ENCODE data around the gene SCAMP4. TPM values are rescaled to one million over a fixed set of nuclear protein-coding genes. Genes with fewer than 3 reads are reported as not detected.
A peak's percentile ranks its signal among the peaks of the same experiment; 100 is the strongest.

Gene SCAMP4
- total RNA-seq, 3 donors from 2014 or later, result 41.4 to 66.6 (median 44.6) TPM

DNA sequence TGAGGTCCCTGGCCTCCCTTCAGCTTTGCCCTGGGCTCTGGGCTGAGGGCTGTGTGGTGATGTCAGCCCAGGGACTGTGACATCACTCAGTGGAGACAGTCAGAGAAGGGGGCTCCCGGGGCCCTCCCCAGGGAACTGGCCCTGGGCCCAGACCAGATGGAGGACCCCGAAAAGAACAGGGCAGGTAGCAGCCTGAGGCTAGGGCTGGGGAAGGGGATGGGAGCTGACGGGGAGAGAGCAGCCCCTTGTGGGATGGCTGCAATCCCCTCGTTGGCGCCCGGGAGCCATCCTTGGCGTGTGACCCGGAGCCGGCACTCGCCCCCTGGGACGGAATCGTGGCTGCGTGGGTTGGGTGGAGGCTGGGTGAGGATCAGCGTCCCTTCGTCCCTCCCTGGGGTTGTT is 49.3 kb downstream of the SCAMP4 start:
- no peaks in the 10 kb centered on the region for H3K9me3 ChIP-seq
- intact Hi-C loops (cut with DNase I; ENCODE audit: low total_unique reads), result no loop called here
- H3K4me3 ChIP-seq, result no peak overlapping the region
- H3K27me3 ChIP-seq, result no peaks in the 10 kb centered on the region
- no peaks in the 10 kb centered on the region for H3K36me3 ChIP-seq
- H3K27ac ChIP-seq, result no peak overlapping the region
- no peaks in the 10 kb centered on the region for H3K4me1 ChIP-seq
- TF ChIP-seq POLR2AphosphoS5 (IDR thresholded peaks at IDR 0.05) (no peak), POLR2A (IDR thresholded peaks at IDR 0.05) (no peak)
- TF ChIP-seq, protein P1, sequence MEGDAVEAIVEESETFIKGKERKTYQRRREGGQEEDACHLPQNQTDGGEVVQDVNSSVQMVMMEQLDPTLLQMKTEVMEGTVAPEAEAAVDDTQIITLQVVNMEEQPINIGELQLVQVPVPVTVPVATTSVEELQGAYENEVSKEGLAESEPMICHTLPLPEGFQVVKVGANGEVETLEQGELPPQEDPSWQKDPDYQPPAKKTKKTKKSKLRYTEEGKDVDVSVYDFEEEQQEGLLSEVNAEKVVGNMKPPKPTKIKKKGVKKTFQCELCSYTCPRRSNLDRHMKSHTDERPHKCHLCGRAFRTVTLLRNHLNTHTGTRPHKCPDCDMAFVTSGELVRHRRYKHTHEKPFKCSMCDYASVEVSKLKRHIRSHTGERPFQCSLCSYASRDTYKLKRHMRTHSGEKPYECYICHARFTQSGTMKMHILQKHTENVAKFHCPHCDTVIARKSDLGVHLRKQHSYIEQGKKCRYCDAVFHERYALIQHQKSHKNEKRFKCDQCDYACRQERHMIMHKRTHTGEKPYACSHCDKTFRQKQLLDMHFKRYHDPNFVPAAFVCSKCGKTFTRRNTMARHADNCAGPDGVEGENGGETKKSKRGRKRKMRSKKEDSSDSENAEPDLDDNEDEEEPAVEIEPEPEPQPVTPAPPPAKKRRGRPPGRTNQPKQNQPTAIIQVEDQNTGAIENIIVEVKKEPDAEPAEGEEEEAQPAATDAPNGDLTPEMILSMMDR (IDR thresholded peaks at IDR 0.05), result no peak
- no peak for DNase-seq (ENCODE audit: low spot score in 2 of 2)

DNA sequence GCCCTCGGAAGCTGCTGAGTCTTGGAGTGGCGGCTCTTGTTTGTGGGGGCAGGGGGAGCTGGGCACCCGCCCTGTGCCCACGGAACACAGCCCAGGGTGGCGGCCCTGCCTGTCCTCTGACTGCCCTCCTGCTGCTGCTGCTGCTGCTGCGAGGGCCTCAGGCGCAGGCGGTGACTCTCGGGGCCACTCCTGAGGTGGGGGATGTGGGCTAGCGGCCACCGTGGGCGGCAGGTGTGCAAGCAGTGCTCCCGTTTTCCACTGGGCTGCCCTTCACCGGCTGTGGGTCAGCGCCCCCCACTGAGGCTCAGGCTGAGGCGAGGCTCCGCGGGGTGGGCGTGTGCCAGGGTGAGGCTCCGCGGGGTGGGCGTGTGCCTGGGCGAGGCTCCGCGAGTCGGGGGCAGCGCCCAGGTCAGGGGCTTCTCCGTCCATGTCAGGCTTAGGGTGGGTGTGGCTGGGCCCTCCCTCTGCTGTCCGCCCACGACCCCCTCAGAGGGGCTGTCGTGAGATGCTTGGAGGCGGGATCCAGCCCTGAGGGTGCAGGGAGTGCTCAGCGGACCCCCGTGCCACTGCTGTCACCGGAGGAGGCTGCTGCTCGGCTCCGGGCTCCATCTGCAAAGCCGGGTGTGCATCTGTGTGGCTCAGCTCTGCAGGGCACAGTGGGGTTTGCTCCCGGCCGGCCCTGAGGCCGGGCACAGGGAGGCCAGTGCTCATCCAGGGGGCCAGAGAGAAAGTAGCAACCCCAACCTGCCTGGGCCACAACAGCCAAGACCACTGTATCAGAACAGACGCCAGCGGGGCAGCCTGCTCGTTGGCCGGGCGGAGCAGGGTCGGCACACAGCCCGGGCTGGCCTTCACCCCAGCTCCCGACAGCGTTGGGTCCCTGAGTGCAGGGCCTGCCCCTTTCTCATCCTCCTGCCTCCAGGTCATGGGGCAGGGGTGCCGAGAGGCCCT is 50.2 kb downstream of the SCAMP4 start:
- TF ChIP-seq POLR2A (IDR thresholded peaks at IDR 0.05) (no peak), POLR2AphosphoS5 (IDR thresholded peaks at IDR 0.05) (no peak)
- TF ChIP-seq, protein P1 (IDR thresholded peaks at IDR 0.05), result no peak
- no peak overlapping the region for H3K4me3 ChIP-seq
- intact Hi-C loops (cut with DNase I; ENCODE audit: low total_unique reads), result no loop called here
- DNase-seq (ENCODE audit: low spot score in 2 of 2), result no peak
- H3K9me3 ChIP-seq, result no peaks in the 10 kb centered on the region
- no peaks in the 10 kb centered on the region for H3K4me1 ChIP-seq
- no peaks in the 10 kb centered on the region for H3K27me3 ChIP-seq
- no peaks in the 10 kb centered on the region for H3K36me3 ChIP-seq
- no peak overlapping the region for H3K27ac ChIP-seq

DNA sequence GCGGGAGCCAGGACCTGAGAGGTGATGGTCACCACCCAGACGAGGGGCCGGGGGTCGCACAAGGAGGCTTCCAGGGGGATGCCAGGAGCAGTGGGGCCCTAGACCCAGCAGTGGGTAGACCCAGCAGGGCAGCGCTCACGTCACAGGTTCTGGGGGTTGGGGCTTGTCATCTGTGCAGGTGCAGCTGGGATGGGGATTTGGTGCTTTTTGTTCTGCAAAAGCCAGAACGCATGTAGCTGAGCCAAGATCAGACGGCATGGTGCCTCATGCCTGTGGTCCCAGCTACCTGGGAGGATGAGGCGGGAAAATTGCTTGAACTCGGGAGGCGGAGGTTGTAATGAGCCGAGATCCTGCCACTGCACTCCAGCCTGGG is 50.9 kb downstream of the SCAMP4 start:
- no peak for DNase-seq (ENCODE audit: low spot score in 2 of 2)
- Histone ChIP-seq H3K4me1 (no peaks in the 10 kb centered on the region), H3K36me3 (no peaks in the 10 kb centered on the region), H3K27me3 (no peaks in the 10 kb centered on the region), H3K27ac (no peak overlapping the region), H3K9me3 (no peaks in the 10 kb centered on the region), H3K4me3 (no peak overlapping the region)
- no peak for TF ChIP-seq POLR2A (IDR thresholded peaks at IDR 0.05)
- TF ChIP-seq, protein P1 (IDR thresholded peaks at IDR 0.05), result no peak
- TF ChIP-seq POLR2AphosphoS5 (IDR thresholded peaks at IDR 0.05), result no peak
- intact Hi-C loops (cut with DNase I; ENCODE audit: low total_unique reads), result no loop called here

GRCh38 chr19:1956868-1957492 is 51.8 kb downstream of the SCAMP4 start:
- H3K27me3 ChIP-seq, result no peaks in the 10 kb centered on the region
- H3K4me3 ChIP-seq, result peak overlapping the region in 1 of 3 donors; percentile 5
- H3K27ac ChIP-seq, result no peak overlapping the region
- no peaks in the 10 kb centered on the region for H3K36me3 ChIP-seq
- H3K9me3 ChIP-seq, result no peaks in the 10 kb centered on the region
- no peaks in the 10 kb centered on the region for H3K4me1 ChIP-seq
- intact Hi-C loops (cut with DNase I; ENCODE audit: low total_unique reads), result no loop called here
- no peak for DNase-seq (ENCODE audit: low spot score in 2 of 2)
- TF ChIP-seq, protein P1 (IDR thresholded peaks at IDR 0.05), result no peak
- no peak for TF ChIP-seq POLR2AphosphoS5 (IDR thresholded peaks at IDR 0.05)
- no peak for TF ChIP-seq POLR2A (IDR thresholded peaks at IDR 0.05)
